ENCODE data around the gene GNAI2.
"Not testable (repeated sequence)": the region's sequence is repeated elsewhere in the genome, so short reads cannot be mapped to it uniquely, and the experiment has no call there.

Gene GNAI2

DNA sequence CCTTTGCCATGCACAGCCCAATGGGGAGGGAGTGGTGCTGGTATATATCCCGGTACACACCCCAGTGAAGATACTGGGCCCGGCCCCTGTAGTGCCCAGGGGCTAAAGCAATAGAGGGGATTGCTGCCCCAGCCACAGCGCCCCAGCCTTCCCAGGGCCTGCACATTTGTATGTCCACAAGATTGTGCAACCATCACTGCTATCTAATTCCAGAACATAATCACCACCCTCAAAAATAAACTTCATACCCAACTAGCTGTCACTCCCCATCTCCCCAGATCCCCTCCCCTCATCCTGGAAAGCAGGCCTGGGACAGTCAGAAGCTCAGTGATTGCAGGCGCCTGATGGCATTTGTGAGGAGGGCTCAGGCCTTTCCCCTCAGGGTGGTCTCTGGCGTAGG, 13.5 kb downstream of the GNAI2 start:
- no peak for DNase-seq

DNA sequence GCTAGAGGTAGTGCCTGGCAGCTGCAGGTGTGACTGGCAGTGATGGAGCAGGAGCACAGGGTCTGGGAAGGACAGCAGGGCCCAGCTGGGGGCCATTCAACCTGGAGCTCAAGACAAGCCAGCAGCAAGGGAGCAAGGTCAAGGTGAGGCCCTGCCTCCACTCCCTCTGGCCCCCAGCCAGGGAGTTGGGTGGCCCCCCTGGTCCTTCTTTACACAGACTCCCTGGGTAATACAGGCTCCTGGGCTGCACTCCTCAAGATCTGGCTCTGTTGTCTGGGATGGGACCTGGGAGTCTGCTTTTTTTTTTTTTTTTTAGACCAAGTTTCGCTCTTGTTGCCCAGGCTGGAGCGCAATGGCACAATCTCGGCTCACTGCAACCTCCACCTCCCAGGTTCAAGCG, 14.5 kb downstream of the GNAI2 start:
- DNase-seq, result no peak

DNA sequence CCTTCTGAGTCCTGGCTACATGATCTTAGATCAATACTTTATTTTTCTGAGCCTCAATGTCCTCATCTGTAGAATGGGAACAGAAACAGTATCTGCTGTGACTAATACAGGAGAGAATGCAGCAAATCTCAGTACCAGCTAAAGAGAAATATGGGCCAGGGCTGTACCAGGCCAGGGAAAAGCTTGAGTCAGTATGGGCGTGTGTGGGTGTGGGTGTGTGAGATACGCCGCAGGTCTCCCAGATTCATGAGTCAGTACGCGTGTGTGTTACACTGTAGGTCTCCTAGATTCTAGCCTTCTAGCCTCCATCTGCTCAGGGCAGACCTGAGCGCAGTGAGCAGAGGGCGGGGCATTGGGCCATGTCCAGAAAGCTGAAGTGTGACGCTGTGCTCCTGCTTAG, 15.2 kb downstream of the GNAI2 start:
- DNase-seq, result no peak

DNA sequence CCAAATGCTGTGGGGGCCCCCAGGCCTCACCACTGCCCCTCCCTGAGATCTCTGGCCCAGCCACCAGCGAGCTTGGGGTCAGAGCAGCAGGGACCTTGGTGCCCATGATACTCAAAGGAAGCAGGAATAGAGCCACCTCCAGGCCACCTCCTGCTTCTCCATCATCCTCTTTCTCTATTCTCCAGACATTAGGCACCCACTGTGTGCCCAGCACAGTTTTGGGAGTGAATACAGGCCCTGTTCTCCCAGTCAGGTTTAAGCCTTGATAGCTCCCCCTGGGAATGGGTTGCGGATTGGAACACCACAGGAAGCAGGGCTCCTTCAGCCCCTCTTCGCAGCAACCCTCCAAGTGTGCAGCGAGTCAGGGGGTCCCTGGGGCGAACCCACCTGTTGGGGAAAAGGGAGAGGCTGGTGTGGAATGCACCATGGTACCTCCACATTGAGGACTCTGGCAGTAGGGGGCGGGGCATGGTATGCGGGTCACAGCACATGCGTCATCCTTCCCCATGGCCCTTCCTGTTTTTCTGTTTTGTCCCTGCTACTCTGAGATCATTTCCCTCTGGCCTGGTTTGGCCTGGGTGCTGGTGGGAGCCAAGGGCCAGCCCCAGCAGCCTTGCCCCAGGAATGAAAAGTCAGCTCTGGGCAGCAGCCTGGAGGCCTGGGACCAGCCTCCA, 18.7 kb downstream of the GNAI2 start:
- DNase-seq, result no peak

DNA sequence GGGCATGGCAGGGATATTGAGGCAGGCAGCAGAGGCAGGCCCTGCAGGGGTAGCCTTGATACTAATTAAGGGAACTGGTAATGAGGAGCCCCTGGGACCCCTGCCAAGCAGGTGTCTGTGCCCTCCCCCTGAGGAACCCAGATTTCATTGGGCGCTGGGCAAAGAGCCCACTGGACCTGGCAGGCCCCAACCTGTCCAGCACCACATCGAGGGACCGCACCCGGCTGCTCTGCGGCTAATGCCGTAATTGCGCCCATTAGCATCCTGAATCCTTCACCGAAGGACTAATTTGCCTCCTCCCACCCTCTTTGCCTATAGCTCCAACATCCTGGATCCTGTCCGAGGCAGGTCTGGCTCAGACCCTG, 19.2 kb downstream of the GNAI2 start:
- no peak for DNase-seq

DNA sequence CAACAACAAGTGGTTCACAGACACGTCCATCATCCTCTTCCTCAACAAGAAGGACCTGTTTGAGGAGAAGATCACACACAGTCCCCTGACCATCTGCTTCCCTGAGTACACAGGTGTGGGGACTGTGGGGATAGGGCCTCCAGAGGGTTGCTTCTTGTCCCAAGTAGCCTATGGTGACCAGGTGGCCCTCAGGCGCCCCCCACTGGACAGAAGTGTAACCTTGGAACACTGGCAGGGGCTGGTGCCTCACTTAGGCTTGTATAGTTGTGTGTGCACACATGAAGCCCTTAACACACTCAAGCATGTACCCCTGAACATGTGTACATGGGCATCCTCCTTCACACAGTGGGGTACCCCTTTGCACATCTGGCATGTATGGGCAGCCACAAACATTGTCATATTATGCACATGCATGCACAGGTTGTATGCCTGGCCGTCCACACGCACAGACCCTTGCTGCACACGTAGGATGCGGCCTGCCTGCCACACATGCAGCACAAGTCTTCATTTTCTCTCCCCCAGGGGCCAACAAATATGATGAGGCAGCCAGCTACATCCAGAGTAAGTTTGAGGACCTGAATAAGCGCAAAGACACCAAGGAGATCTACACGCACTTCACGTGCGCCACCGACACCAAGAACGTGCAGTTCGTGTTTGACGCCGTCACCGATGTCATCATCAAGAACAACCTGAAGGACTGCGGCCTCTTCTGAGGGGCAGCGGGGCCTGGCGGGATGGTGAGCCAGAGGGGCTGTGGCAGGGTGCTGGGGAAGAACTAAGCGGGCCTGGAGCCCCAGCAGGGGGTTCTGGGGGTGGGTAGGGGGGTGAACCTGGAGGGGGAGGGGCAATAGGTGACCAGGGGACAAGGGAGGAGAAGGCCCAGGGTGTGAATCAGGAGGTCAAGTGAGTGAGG, 21.2 kb downstream of the GNAI2 start:
- no peak for DNase-seq

DNA sequence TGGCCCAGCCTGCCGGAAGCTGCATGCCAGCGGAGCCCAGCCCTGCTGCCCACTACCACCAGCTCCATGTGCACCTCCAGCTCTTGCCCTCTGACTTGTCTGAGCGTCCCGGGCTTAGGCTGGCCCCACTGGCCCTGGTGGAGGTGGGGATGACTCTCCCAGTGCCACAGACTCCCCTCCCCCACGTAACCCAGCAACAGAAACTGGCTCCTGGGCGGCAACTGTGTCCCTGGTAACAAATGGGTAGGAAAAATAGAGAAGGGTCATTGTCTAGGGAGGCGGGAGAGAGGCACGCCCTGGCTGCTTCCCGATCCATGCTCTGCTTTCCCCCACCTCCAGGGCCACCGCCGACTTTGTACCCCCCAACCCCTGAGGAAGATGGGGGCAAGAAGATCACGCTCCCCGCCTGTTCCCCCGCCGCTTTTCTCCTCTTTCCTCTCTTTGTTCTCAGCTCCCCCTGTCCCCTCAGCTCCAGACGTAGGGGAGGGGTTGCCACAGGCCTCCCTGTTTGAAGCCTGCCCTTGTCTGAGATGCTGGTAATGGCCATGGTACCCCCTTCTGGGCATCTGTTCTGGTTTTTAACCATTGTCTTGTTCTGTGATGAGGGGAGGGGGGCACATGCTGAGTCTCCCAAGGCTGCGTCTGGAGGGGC, 22.2 kb downstream of the GNAI2 start:
- DNase-seq, result peak; percentile 61

DNA sequence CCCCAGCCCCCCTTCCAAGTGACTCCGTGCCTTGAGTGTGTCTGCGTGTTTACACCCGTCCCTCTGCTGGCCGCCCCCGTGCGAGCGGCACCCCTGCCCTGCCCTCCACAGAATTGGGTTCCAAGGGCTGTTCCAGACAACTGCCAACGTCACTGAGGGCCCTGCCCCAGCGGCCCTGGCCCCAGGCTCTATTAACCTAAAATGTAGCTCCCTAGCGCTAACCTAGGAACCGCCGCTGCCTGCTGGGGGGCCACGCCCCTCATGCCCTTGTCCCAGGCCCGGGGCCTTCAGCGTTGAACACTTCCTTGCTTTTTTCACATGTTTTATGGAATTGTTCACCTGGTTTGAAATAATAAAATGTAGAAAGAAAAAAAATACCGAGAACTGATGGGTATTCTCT, 23.0 kb downstream of the GNAI2 start:
- no peak for DNase-seq

DNA sequence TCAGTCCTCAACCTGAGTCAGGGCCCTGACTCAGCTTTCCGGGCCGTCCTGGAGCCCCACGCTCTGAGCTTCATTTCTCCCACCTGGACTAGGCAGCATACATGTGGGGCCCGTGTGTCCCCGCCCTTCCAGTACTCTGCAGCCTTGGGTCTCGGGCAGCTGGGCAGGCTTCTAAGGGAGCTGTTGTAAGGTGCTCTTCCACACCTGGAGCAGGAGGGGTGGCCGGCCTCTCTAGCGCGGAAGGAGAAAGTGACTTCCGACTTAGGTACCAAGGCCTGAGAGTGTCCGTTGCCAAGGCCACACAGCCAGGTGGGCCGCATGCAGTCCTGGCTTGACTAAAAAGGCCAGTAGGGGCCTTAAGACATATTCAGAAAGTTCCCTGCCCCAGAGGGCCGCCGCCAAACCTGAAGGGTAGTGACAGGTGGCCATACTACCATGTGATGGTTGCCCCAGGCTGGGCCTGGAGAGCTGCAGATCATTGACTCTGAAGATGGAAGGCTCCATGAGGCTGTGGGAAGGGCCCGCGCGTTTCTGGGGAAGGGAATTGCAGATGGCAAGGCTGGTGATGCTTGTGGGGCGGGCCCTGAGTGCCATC, 23.5 kb downstream of the GNAI2 start:
- DNase-seq, result no peak

DNA sequence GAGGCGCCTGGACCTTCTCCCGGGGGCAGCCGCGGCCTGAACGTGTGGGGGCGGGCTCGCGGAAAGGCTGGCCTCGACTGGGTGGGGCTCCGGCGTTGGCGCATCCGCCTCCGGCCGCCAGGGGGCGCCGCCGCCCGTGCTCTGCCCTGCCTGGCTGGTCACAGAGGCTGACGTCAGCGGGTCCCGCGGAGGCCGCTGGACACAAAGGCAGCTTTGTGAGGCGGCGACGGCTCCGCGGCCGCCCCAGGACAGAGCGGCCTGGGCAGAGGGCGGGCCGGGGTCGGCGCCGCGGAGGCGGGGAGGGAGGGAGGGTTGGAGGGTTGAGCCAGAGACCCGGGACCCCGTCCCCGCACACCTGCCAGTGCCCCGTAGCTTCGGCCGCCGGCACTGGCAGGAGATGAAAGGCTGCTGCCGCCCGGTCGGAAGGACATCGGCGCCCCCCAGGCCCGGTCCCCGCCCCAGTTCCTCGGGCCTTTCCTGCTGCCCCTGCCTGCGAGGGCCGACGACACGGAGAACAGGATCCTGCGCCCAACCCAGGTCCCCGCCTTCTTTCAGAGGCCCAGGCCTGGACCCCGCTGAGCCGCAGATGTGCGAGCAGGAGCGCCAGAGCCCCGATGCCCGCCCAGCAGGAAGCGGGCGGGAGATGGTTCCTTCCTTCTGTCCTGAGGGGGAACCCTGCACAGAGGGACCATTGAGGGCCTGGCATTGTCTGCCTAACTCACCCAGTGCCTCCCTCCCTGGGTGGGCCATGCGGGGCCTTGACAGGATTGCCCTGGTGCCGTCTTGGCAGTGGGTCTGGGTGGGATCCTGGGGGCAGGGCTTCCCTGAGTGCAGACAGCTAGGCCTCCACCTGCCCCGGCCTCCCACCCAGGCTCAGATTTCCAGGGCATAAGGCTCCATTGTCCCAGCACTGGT, 24.3 kb downstream of the GNAI2 start:
- peak; percentile 49 for DNase-seq

DNA sequence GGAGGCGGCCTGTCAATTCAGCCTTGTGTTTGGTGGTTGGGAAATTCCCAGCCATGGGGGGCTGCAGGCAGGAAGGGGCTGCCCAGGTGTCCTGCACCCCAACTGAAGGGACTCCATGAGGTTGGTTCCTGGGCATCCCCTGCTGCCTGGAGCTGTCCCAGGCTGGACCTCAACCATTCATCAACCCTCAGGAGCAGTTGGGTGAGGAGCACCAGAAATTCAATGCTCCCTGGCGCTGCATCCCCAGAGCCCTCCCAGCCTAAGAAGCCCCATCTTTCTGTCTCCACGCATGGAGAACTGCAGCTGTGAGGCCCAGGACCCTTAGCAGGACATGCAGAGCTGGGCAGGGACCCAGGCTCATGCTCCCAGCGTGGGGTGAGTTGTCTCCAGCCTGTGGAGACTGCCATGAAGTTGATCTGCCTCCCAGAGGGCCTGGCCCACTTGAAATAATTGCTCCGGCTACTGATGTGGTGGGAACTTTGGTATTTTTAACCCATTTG, 25.0 kb downstream of the GNAI2 start:
- no peak for DNase-seq

DNA sequence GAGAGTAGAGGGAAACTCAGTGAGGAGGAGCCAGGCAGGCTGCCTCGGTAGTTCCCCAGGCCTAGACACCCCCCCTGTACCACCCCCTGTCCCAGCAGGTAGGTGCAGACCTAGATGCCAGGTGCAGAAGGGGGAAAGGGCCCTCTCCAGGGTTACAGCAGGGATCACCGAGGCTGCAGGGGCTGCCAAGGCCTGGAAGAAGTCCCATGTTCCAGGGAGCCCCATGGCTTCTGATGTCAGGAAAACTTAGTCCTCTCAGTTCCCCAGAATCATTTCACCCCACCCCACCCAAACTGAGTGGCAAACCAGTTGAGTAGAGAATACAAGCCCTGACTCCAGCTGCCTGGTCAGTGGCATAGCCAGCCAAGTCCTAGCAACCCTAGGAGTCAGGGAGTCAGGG, 25.5 kb downstream of the GNAI2 start:
- no peak for DNase-seq

DNA sequence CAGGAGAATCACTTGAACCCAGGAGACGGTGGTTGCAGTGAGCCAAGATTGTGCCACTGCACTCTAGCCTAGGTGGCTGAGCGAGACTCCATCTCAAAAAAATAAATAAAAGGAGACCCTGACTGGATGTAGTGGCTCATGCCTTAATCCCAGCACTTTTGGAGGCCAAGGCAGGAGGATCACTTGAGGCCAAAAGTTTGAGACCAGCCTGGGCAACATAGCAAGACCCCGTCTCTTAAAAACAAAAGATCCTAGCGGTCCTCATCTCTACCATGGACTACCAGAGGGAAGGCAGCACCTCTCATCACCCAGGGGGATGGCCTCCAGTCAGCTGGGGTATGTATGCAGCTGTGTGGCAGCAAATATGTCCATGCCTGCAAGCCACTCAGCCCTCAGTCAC, 26.2 kb downstream of the GNAI2 start:
- not testable (repeated sequence) for DNase-seq

DNA sequence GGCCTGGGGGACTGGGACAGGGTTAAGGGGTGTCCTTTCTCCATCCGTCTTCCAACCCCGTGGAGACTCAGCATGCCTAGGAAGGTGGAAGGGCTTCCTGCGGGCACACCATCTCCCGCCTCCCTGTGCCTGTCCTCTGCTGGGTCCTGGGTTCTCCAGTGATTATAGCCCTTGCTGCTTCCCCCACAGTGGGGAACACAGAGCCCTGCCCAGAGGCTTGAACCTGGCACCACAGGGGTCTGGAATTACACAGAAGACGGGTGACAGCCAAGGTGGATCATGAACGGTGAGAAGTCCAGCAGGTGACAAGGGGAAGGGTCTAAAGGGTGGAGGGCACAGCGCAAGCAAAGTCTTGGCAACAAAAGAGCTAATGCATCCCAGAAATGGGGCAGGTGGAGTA, 26.8 kb downstream of the GNAI2 start:
- DNase-seq, result no peak

DNA sequence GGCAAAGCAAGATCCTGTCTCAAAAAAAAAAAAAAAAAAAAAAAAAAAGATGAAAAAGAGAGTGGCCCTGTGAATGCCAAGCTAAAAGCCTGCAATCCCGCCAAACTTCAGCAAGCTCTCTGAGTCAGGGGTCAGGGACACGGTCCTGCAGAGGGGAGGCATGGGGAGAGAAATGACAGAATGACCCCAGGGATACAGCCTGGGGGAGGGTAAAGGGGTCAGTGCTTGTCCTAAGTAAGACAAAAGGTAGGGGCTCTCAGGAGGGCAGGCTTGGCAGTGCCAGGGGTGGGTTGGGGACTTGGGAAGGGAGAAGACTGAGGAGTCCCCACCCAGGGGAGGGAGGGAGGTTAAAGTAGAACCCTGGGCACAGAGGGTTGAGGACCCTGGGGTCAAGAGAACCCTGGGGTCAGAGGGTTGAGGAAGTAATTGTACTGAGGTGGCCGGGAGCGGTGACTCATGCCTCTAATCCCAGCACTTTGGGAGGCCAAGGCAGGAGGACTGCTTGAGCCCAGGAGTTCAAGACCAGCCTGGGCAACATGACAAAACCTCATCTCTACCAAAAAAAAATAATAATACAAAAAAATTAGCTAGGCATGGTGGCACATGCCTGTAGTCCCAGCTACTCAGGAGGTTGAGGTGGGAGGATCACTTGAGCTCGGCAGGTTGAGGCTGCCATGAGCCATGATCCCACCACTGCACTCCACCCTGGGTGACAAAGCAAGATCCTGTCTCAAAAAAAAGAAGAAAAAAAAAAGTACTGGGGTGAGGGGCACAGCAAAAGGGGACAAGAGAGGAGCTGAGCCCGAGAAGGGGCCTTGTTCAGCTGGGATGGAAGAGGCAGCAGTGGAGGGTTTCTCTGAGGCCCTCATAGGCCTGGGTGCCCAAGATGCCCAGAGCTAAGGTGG, 27.7 kb downstream of the GNAI2 start:
- DNase-seq, result no peak

DNA sequence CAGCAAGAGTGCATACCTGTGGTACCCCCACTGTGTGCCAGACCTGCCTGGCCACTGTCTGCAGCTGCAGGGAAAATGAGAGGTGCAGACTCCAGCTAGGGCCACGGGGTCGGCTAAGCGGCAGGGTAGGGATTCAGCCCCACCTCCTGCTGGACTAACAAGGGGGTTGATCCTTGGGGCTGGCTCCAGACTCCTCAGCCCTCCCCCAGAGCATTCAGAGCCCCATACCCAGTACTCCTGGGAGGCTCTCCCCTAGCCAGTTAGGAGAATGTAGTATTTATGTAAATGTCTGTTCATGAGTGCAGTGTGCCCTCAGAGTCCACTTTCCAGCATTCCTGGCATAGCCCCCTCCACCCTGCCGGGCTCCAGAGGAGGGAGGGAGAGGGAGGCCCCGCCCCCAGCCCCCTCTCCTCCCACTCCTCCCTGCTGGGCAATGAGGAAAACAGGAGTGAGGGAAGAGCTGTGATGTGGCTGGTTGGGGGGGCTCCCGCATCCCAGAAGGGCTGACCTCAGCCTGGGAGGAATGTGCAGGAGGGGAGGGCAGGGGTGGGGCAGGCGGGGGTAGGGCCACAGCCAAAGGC, 28.5 kb downstream of the GNAI2 start:
- DNase-seq, result peak; percentile 81

DNA sequence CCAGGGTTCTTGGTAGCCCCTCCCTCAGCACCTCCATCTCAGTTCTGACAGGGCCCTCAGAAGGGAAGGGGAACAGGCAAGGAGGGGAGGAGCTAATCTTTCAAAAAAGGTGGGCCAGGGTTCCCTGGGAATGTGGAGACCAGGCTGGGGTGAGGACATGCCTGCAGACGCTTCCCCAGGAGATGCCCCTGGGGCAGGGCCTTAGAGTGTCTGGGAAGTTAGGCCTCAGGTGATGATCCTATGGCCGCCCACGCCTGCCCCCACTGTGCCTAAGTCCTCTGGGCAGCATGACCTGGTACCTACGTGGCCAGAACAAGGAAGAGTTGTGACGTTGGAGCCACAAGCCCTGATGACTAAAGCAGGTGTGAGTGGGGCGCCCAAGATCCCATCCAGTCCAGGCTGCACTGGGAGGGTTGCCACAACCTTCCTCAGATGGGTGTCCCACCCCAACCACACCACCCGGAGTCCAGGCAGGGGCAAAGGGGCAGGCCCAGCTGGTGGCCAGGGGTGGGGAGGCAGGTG, 29.0 kb downstream of the GNAI2 start:
- no peak for DNase-seq

DNA sequence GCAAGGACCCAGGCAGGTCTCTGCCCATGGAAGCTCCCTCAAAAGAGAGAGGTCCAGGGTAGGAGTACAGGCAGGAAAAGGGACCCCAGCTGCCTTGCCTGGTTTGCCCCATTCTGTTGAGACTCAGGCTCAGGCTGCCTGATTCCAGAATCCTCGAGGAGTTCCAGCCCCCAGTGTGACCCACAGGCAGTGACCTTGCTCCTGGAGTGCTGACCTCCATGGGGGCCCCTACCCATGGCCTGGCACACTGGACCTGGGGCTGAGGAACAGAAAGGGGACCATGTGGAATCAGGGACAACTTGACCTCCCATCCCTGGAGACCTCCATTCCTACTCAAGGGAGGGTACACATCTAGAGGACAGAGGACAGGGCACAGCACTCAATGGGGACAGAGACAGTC, 29.6 kb downstream of the GNAI2 start:
- no peak for DNase-seq

DNA sequence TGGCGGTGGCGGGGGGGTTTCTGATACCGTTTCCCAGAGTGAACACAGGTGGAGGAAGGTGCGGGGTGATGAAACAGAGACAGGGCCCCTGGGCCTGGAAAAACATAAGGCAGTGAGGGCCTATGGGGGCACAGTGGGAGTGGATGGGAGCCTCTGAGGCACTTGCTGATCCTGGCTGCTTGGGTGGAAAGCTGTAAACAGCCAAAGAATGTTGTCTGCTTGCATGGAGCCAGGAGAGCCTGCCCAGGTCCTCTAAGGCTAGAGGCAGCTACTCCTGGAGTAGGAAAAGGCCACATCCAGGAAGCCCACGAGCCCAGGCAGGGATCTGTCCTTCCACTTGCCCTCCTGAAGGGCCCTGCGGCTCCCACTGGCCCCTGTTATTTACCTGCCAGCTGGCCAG, 30.0 kb downstream of the GNAI2 start:
- no peak for DNase-seq

DNA sequence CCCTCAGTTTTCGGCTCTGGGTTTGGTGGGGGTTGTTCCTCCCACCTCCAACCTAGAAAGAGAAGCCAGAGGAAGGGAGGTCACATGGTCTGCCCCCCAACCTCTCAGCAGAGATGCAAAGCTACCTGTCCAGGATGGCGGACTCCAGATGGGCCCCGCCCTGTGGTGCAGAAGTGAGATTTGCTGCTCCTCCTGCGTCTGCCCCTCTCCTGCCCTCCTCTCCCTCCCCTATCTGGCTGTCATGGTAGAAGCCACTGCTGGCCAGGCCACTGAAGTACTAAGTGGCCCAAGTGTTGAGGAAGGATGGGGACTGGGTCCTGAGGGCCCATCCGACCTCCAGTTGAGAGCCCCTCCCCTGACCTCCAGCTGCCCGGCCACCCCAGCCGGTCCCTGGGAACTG, 30.8 kb downstream of the GNAI2 start:
- DNase-seq, result no peak
